ENCODE measurements around the gene EVI5L. TPM values are rescaled to one million over a fixed set of nuclear protein-coding genes. Genes with fewer than 3 reads are reported as not detected.

Gene EVI5L
- total and polyA plus RNA-seq, 2 of the 8 experiments (the other 6 are each of a cell fraction or from before 2014, with no cell fraction given) = 7.2 to 11.0 TPM

GRCh38 chr19:7879111-7879807, 49.2 kb downstream of the EVI5L start:
- Histone ChIP-seq H2BK5ac (ENCODE audit: low read depth, low read length) (no peak overlapping the region), H4K5ac (ENCODE audit: insufficient read length, low read depth, low read length) (no peak overlapping the region), H2BK120ac (replicated peaks; ENCODE audit: low read depth, low read length) (no peak overlapping the region), H3K79me2 (ENCODE audit: control insufficient read depth in 1 of 2, insufficient read depth in 2 of 2, low read length in 2 of 2) (no peaks in the 10 kb centered on the region), H3K18ac (ENCODE audit: extremely low read depth, low read length) (no peak overlapping the region), H4K91ac (replicated peaks; ENCODE audit: insufficient read length, low read length) (no peak overlapping the region), H3K4ac (replicated peaks; ENCODE audit: insufficient read length, low read depth, low read length) (no peak overlapping the region), H2BK15ac (ENCODE audit: low read length) (no peak overlapping the region), H3K4me2 (ENCODE audit: insufficient read depth in 1 of 2, low read depth in 2 of 2, low read length in 2 of 2) (no peak overlapping the region), H2AK5ac (ENCODE audit: low read depth, low read length) (no peak overlapping the region), H3K79me1 (ENCODE audit: low read depth, low read length) (no peaks in the 10 kb centered on the region), H2BK20ac (ENCODE audit: low read length) (no peak overlapping the region), H4K20me1 (replicated peaks in 1 of 2; ENCODE audit: control insufficient read depth in 1 of 2, insufficient read depth in 2 of 2, low read length in 2 of 2) (no peaks in the 10 kb centered on the region), H2AFZ (ENCODE audit: low read length) (no peak overlapping the region), H3K36me3 (ENCODE audit: control insufficient read depth in 2 of 4, insufficient read depth in 4 of 4, low read length in 3 of 4) (no peaks in the 10 kb centered on the region), H3K14ac (ENCODE audit: insufficient read length) (no peak overlapping the region), H3K23me2 (ENCODE audit: low read depth, low read length) (peaks cover 3% of the 10 kb centered on the region; the same call in 1 of the 2 replicates), H3K27me3 (replicated peaks in 1 of 4; ENCODE audit: control insufficient read depth in 3 of 4, extremely low read depth in 1 of 4, insufficient read depth in 3 of 4, low read length in 3 of 4) (no peaks in the 10 kb centered on the region), H4K8ac (ENCODE audit: extremely low read depth, insufficient read depth, low read length) (no peak overlapping the region; the same call in 1 of the 2 replicates), H2BK12ac (ENCODE audit: low read depth, low read length) (no peak overlapping the region), H3K27ac (ENCODE audit: low read depth, low read length) (no peak overlapping the region), H3K23ac (ENCODE audit: insufficient read length) (no peak overlapping the region), H3K4me3 (ENCODE audit: extremely low read depth in 1 of 4, insufficient read depth in 2 of 4, low read depth in 3 of 4, low read length in 4 of 4) (no peak overlapping the region), H3K56ac (replicated peaks; ENCODE audit: insufficient read length, low read depth, low read length) (no peak overlapping the region), H3K9ac (replicated peaks in 1 of 4; ENCODE audit: extremely low read depth in 1 of 4, low read depth in 3 of 4, low read length in 3 of 4) (no peak overlapping the region), H3K9me3 (ENCODE audit: insufficient read depth in 2 of 2, low read depth in 1 of 2, low read length in 1 of 2) (no peaks in the 10 kb centered on the region), H3K4me1 (replicated peaks in 1 of 4; ENCODE audit: control insufficient read depth in 3 of 4, insufficient read depth in 4 of 4, low read length in 3 of 4) (peaks cover 0 to 3% (median 0%) of the 10 kb centered on the region in 4 experiments; a peak in 1 of 7 replicates)
- DNase-seq (ENCODE audit: low read depth in 1 of 2, low spot score in 2 of 2) = no peak
- WGBS, 2 experiments (ENCODE audit: extremely low coverage in 1 of 2, insufficient coverage in 1 of 2, insufficient read length in 1 of 2, insufficient replicate concordance in 2 of 2, low coverage in 1 of 2, low lambda C conversion rate in 2 of 2, missing lambda C conversion rate in 1 of 2) = 90% methylated on average over 18 of the region's 18 CpGs; no CpG with 5 or more reads in 1 of the 2 experiments
- TF ChIP-seq POU5F1 (IDR thresholded peaks at IDR 0.05; ENCODE audit: low read depth, low read length) (no peak), USF2 (IDR thresholded peaks at IDR 0.05; ENCODE audit: low read length) (no peak), CTBP2 (IDR thresholded peaks at IDR 0.05; ENCODE audit: borderline replicate concordance, insufficient read depth, insufficient read length, low read length) (no peak), FOSL1 (IDR thresholded peaks at IDR 0.05; ENCODE audit: insufficient read depth, low read depth, low read length) (no peak), SIRT6 (IDR thresholded peaks at IDR 0.05; ENCODE audit: low read length) (no peak), MAX (IDR thresholded peaks at IDR 0.05) (no peak), POLR2AphosphoS5 (IDR thresholded peaks at IDR 0.05; ENCODE audit: low read depth, low read length) (no peak), GABPA (IDR thresholded peaks at IDR 0.05; ENCODE audit: borderline replicate concordance, insufficient read depth, low read length) (no peak), RXRA (IDR thresholded peaks at IDR 0.05; ENCODE audit: insufficient read depth, low read depth, low read length) (no peak)
- ChIA-PET CTCF (ENCODE audit: partially characterized antibody) (interaction anchor here (1.4 to 1.5 kb wide), 3 partner anchors 16 to 24 kb away, joined by 4 read pairs; partner anchors contain the start of gene MAP2K7), POLR2A (ENCODE audit: partially characterized antibody) (interaction anchor here (1.2 kb wide), 1 partner anchor 18 kb away, joined by 3 read pairs; no protein-coding TSS in a partner anchor)
- no peak for FAIRE-seq
